ENCODE results near the gene GLI3.

Gene GLI3

GRCh38 chr7:42025635-42026375 lies 211.2 kb downstream of the GLI3 start:
- TF ChIP-seq POLR2AphosphoS5 (IDR thresholded peaks at IDR 0.05; ENCODE audit: low read depth, low read length) (no peak), FOXP2 (optimal IDR thresholded peaks at IDR 0.05; ENCODE audit: borderline replicate concordance, extremely low read depth, extremely low read length, insufficient read depth) (no peak), TAF1 (IDR thresholded peaks at IDR 0.05; ENCODE audit: borderline replicate concordance, insufficient read depth, low read length) (no peak), SIN3A (IDR thresholded peaks at IDR 0.05; ENCODE audit: borderline replicate concordance, insufficient read depth, low read length) (no peak), REST (IDR thresholded peaks at IDR 0.05; ENCODE audit: insufficient read depth in 1 of 2, low read depth in 2 of 2, low read length in 2 of 2) (no peak)

- no peak for TF ChIP-seq SIN3A (IDR thresholded peaks at IDR 0.05; ENCODE audit: borderline replicate concordance, insufficient read depth, low read length)
- no peak for TF ChIP-seq POLR2AphosphoS5 (IDR thresholded peaks at IDR 0.05; ENCODE audit: low read depth, low read length)
- TF ChIP-seq FOXP2 (optimal IDR thresholded peaks at IDR 0.05; ENCODE audit: borderline replicate concordance, extremely low read depth, extremely low read length, insufficient read depth), result no peak
- TF ChIP-seq TAF1 (IDR thresholded peaks at IDR 0.05; ENCODE audit: borderline replicate concordance, insufficient read depth, low read length), result no peak
These were observed 212.5 kb downstream of the GLI3 start for GRCh38 chr7:42024537-42024936.

- TF ChIP-seq TAF1 (IDR thresholded peaks at IDR 0.05; ENCODE audit: borderline replicate concordance, insufficient read depth, low read length) (no peak), FOXP2 (optimal IDR thresholded peaks at IDR 0.05; ENCODE audit: borderline replicate concordance, extremely low read depth, extremely low read length, insufficient read depth) (no peak), POLR2AphosphoS5 (IDR thresholded peaks at IDR 0.05; ENCODE audit: low read depth, low read length) (no peak), SIN3A (IDR thresholded peaks at IDR 0.05; ENCODE audit: borderline replicate concordance, insufficient read depth, low read length) (no peak), REST (IDR thresholded peaks at IDR 0.05; ENCODE audit: insufficient read depth in 1 of 2, low read depth in 2 of 2, low read length in 2 of 2) (no peak)
These were observed 213.7 kb downstream of the GLI3 start for GRCh38 chr7:42023262-42023661.

- TF ChIP-seq REST (IDR thresholded peaks at IDR 0.05; ENCODE audit: insufficient read depth in 1 of 2, low read depth in 2 of 2, low read length in 2 of 2) (no peak), FOXP2 (optimal IDR thresholded peaks at IDR 0.05; ENCODE audit: borderline replicate concordance, extremely low read depth, extremely low read length, insufficient read depth) (no peak), POLR2AphosphoS5 (IDR thresholded peaks at IDR 0.05; ENCODE audit: low read depth, low read length) (no peak), TAF1 (IDR thresholded peaks at IDR 0.05; ENCODE audit: borderline replicate concordance, insufficient read depth, low read length) (no peak)
These were observed 214.2 kb downstream of the GLI3 start for GRCh38 chr7:42022791-42023190.

- TF ChIP-seq SIN3A (IDR thresholded peaks at IDR 0.05; ENCODE audit: borderline replicate concordance, insufficient read depth, low read length) (no peak), POLR2AphosphoS5 (IDR thresholded peaks at IDR 0.05; ENCODE audit: low read depth, low read length) (no peak), FOXP2 (optimal IDR thresholded peaks at IDR 0.05; ENCODE audit: borderline replicate concordance, extremely low read depth, extremely low read length, insufficient read depth) (no peak), TAF1 (IDR thresholded peaks at IDR 0.05; ENCODE audit: borderline replicate concordance, insufficient read depth, low read length) (no peak), REST (IDR thresholded peaks at IDR 0.05; ENCODE audit: insufficient read depth in 1 of 2, low read depth in 2 of 2, low read length in 2 of 2) (no peak)
These were observed 215.0 kb downstream of the GLI3 start for GRCh38 chr7:42022056-42022455.
